Measurements from ENCODE around the gene RCVRN.

DNA sequence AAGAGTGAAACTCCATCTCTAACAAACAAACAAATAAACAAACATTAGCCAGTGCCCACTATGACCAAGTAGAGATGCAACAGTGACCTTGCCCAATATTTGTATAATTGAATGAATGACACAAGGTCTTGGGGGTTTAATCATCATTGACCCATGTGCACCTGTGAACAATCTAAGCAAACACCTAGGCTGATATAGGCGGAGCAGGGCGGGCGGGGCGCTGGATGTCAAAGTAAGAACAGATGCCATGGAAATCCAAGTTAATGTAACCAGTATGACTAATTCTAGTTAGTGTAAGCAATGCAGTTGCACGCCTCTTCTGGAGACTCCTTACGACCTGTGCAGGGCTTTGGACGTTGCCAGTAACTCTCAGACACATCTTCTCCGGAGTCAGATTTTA lies 17.6 kb downstream of the RCVRN start:
- TF ChIP-seq CREB1 (IDR thresholded peaks at IDR 0.05; ENCODE audit: low read depth) (no peak), YY1 (IDR thresholded peaks at IDR 0.05; ENCODE audit: low read depth) (no peak), EGR1 (IDR thresholded peaks at IDR 0.05) (no peak), ZBTB7A (IDR thresholded peaks at IDR 0.05; ENCODE audit: low read depth) (no peak), EP300 (IDR thresholded peaks at IDR 0.05; ENCODE audit: borderline replicate concordance) (no peak)
- TF ChIP-seq, protein P1, sequence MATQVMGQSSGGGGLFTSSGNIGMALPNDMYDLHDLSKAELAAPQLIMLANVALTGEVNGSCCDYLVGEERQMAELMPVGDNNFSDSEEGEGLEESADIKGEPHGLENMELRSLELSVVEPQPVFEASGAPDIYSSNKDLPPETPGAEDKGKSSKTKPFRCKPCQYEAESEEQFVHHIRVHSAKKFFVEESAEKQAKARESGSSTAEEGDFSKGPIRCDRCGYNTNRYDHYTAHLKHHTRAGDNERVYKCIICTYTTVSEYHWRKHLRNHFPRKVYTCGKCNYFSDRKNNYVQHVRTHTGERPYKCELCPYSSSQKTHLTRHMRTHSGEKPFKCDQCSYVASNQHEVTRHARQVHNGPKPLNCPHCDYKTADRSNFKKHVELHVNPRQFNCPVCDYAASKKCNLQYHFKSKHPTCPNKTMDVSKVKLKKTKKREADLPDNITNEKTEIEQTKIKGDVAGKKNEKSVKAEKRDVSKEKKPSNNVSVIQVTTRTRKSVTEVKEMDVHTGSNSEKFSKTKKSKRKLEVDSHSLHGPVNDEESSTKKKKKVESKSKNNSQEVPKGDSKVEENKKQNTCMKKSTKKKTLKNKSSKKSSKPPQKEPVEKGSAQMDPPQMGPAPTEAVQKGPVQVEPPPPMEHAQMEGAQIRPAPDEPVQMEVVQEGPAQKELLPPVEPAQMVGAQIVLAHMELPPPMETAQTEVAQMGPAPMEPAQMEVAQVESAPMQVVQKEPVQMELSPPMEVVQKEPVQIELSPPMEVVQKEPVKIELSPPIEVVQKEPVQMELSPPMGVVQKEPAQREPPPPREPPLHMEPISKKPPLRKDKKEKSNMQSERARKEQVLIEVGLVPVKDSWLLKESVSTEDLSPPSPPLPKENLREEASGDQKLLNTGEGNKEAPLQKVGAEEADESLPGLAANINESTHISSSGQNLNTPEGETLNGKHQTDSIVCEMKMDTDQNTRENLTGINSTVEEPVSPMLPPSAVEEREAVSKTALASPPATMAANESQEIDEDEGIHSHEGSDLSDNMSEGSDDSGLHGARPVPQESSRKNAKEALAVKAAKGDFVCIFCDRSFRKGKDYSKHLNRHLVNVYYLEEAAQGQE (IDR thresholded peaks at IDR 0.05; ENCODE audit: low read depth): no peak

Data from Ishikawa (cell line).